Ascending aorta (tissue), 2 donors: ENCODE measurements around the gene EVC. TPM values are rescaled to one million over a fixed set of nuclear protein-coding genes. Genes with fewer than 3 reads are reported as not detected.

Source experiments
- DNase-seq, 2 donors: peaks; one replicate each; pipeline ENCODE4 v3.0.0-alpha.2; 2019; ENCODE audit warnings: low spot score in 2 of 2
- H3K27ac ChIP-seq, 2 donors: fragments of 200-600 bp; sonication (generic); one replicate each; pipeline ENCODE4 v1.5.1; 2016 to 2017; ENCODE audit warnings: mild to moderate bottlenecking in 1 of 2
- H3K27me3 ChIP-seq: fragments of 200-600 bp; sonication (generic); one replicate; pipeline ENCODE4 v1.5.1; 2017
- H3K36me3 ChIP-seq, 2 donors: fragments of 200-600 bp; sonication (generic); one replicate each; pipeline ENCODE4 v1.5.1; 2016
- H3K4me1 ChIP-seq, 2 donors: fragments of 200-600 bp; sonication (generic); one replicate each; pipeline ENCODE4 v1.5.1; 2016 to 2017; ENCODE audit warnings: mild to moderate bottlenecking in 1 of 2
- H3K4me3 ChIP-seq, 2 donors: fragments of 200-600 bp; sonication (generic); one replicate each; pipeline ENCODE4 v1.5.1; 2016 to 2017; ENCODE audit warnings: mild to moderate bottlenecking in 1 of 2
- H3K9me3 ChIP-seq, 2 donors: fragments of 200-600 bp; sonication (generic); one replicate each; pipeline ENCODE4 v1.5.1; 2016
- intact Hi-C: fragments of 100-400 bp; cut with DNase I; formaldehyde crosslinking; loops from one replicate; pipeline ENCODE4 v1.15.1; 2023
- total RNA-seq: library from RNA; depleted of rRNA; stranded (reverse); fragments of >200 nt; gene quantifications from one replicate; pipeline ENCODE4 v1.1.0, GENCODE V29; 2016
- TF ChIP-seq, protein P1 (sequence below), 3 experiments: fragments of 200-600 bp in 2 of 3; fragments of 450-650 bp in 1 of 3; sonication (generic) in 2 of 3; IDR thresholded peaks; one replicate each; pipeline ENCODE4 v1.5.1; 2016 to 2019; ENCODE audit warnings: antibody characterized with exemption in 3 of 3, mild to moderate bottlenecking in 1 of 3, moderate library complexity in 1 of 3

Gene EVC
- total RNA-seq, 1 donor from 2014 or later: 39.3 TPM

DNA sequence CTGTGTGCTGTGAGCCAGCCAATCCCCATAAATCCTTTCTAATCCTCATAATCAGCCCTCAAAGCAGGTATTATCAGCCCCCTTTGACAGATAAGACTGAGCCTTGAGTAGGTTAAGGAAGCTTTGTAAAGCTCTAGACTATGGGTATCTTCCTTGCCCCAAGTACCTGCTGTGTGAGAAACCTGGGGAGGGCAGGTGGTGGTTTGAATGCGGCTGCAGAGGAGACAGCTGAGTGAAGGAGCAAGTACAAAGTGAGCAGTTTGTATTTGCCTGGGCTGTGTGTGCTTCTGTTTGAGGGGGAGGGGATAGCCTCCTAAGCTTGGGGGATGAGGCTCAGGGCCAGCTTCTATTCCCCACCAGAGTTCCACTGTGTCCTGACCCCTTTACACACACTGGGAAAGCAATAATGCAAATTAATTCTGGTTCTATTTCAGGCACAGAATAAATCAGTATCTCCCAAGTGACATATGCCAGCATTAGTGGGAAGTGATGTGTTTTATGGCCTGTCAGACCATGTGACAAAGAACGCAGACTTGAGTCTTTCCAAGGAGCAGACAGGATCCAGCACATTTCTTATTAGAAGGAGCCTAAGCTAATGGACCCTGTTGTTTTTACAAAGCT lies 63.5 kb downstream of the EVC start:
- no peaks in the 10 kb centered on the region for H3K27me3 ChIP-seq
- peaks cover 0 to 16% of the 10 kb centered on the region in 2 donors for H3K9me3 ChIP-seq
- no peak overlapping the region for H3K4me3 ChIP-seq
- peak overlapping the region in 1 of 2 donors; percentile 39 for H3K27ac ChIP-seq
- H3K36me3 ChIP-seq: peaks cover 4 to 13% of the 10 kb centered on the region in 2 donors
- TF ChIP-seq, protein P1, sequence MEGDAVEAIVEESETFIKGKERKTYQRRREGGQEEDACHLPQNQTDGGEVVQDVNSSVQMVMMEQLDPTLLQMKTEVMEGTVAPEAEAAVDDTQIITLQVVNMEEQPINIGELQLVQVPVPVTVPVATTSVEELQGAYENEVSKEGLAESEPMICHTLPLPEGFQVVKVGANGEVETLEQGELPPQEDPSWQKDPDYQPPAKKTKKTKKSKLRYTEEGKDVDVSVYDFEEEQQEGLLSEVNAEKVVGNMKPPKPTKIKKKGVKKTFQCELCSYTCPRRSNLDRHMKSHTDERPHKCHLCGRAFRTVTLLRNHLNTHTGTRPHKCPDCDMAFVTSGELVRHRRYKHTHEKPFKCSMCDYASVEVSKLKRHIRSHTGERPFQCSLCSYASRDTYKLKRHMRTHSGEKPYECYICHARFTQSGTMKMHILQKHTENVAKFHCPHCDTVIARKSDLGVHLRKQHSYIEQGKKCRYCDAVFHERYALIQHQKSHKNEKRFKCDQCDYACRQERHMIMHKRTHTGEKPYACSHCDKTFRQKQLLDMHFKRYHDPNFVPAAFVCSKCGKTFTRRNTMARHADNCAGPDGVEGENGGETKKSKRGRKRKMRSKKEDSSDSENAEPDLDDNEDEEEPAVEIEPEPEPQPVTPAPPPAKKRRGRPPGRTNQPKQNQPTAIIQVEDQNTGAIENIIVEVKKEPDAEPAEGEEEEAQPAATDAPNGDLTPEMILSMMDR (IDR thresholded peaks at IDR 0.05): no peak
- DNase-seq: no peak
- intact Hi-C loops: no loop called here
- H3K4me1 ChIP-seq: no peaks in the 10 kb centered on the region

DNA sequence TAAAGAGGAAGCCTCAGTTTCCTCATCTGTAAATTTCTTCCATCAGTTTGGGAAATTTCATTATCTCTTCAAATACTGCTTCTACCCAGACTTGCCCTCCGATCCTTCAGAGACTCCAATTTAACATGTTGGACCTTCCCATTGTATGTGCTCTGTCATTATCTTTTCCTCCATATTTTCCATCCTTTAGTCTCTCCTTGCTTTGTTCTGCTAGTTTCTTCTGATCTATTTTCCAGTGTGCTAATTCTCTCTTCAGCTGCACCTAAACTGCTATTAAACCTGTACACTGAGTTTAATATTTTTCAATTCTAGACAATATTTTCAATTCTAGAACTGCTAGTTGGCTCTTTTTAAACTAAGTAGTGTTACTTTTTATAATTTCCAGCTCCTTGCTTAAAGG lies 65.5 kb downstream of the EVC start:
- intact Hi-C loops: no loop called here
- TF ChIP-seq, protein P1 (IDR thresholded peaks at IDR 0.05): no peak
- no peak overlapping the region for H3K27ac ChIP-seq
- no peak overlapping the region for H3K4me3 ChIP-seq
- H3K36me3 ChIP-seq: peaks cover 4 to 6% of the 10 kb centered on the region in 2 donors
- no peaks in the 10 kb centered on the region for H3K4me1 ChIP-seq
- H3K9me3 ChIP-seq: peaks cover 0 to 16% of the 10 kb centered on the region in 2 donors
- H3K27me3 ChIP-seq: no peaks in the 10 kb centered on the region
- DNase-seq: no peak

DNA sequence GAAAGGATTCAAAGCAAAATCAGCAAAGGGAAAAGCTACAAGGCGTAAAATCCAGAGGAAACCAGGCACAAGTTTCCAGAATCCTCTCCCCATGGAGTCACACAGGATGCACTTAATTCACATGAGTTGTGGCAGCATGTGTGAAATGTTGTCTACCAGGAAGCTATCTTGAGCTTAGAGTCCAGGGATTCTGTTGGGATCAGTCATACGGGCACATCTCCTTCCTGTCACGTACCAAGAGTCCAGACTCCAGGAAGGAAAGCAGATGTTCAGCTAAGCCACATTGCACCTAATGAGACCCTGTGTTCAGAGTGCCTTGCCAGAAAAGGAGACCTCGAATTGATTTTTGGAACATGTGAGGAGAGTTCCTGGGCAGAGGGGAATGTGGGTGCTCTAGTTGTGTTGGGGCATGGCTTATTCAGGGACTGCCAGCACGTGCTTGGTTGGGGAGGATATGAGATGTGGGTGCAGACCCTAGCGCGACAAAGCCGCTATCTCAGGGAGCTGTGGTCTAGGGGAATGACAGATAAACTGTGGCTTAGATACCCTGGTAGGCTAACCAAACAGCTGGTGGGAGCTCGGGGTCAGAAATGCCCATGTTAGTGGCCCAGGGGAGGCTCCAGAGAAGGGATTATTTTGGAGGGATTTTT lies 70.0 kb downstream of the EVC start:
- H3K27me3 ChIP-seq: no peaks in the 10 kb centered on the region
- TF ChIP-seq, protein P1 (IDR thresholded peaks at IDR 0.05): no peak
- peaks cover 0 to 14% of the 10 kb centered on the region in 2 donors for H3K9me3 ChIP-seq
- H3K4me3 ChIP-seq: no peak overlapping the region
- DNase-seq: peak in 1 of 2 donors; percentile 35
- peaks cover 0 to 4% of the 10 kb centered on the region in 2 donors for H3K4me1 ChIP-seq
- H3K36me3 ChIP-seq: peaks cover 11 to 15% of the 10 kb centered on the region in 2 donors
- H3K27ac ChIP-seq: no peak overlapping the region
- intact Hi-C loops: no loop called here

DNA sequence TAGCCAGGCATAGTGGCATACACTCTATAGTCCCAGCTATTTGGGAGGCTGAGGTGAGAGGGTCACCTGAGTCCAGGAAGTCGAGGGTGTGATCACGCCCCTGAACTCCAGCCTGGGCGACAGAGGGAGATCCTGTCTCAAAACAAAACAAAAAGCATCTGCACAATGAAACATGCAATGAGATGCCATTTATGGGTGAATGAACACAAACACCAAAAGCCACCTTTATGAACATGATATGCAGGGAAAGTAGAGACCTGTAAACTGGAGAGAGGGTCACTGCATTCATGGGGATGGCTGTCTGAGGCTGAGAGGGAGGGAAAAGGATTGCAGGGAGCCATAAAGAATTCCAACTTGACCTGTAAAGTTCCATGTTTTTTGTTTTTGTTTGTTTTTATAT lies 70.7 kb downstream of the EVC start:
- H3K9me3 ChIP-seq: peaks cover 0 to 6% of the 10 kb centered on the region in 2 donors
- no peak overlapping the region for H3K27ac ChIP-seq
- no peaks in the 10 kb centered on the region for H3K27me3 ChIP-seq
- peaks cover 0 to 4% of the 10 kb centered on the region in 2 donors for H3K4me1 ChIP-seq
- no peak overlapping the region for H3K4me3 ChIP-seq
- TF ChIP-seq, protein P1 (IDR thresholded peaks at IDR 0.05): no peak
- peak in 1 of 2 donors; percentile 28 for DNase-seq
- intact Hi-C loops: no loop called here
- H3K36me3 ChIP-seq: peaks cover 11 to 15% of the 10 kb centered on the region in 2 donors

DNA sequence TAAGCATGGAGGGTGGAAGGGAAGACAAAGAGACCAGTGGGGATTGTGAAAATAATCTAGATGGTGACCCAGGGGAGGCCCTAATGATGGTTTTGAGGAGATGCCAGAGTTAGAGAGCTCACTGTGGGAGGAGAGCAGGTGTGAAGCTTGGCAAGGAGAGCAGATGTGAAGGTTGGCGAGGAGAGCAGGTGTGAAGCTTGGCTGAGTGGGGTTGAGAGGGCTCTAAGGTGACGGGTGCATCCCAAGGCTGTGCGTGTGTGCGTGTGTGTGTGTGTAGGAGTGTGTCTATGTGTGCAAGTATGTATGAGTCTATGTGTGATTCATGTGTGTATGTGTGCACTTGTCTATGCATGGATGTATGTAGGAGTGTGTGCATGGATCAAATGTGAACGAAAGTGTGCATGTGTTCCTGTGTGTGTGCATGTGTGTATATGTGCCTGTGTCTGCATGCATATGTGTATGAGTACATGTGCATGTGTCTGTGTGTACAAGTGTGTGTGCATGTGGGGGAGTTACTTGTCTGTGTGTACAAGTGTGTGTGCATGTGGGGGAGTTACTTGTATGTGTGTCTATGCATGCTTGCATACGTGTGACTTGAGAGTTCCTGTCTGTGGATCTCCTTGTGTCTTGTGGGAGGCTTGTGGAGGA lies 72.0 kb downstream of the EVC start:
- Histone ChIP-seq H3K36me3 (peaks cover 21 to 28% of the 10 kb centered on the region in 2 donors), H3K4me3 (no peak overlapping the region), H3K4me1 (peaks cover 0 to 4% of the 10 kb centered on the region in 2 donors), H3K27ac (no peak overlapping the region), H3K27me3 (no peaks in the 10 kb centered on the region), H3K9me3 (no peaks in the 10 kb centered on the region)
- intact Hi-C loops: no loop called here
- DNase-seq: peak in 1 of 2 donors; percentile 21
- TF ChIP-seq, protein P1 (IDR thresholded peaks at IDR 0.05): no peak
